Muscle of arm (tissue), 12 donors: Measurements from ENCODE around the gene ACP5. TPM values are rescaled to one million over a fixed set of nuclear protein-coding genes. Genes with fewer than 3 reads are reported as not detected.
A peak's percentile ranks its signal among the peaks of the same experiment; 100 is the strongest.

Experiments
- DNase-seq: peaks from one replicate; pipeline ENCODE4 v3.0.0-alpha.2; 2013
- polyA plus RNA-seq, 12 donors: library from polyadenylated mRNA; unstranded; fragments of 120-200 nt; gene quantifications; one replicate each; pipeline ENCODE4 v1.2.1, GENCODE V29; 2013; ENCODE audit not compliant: insufficient read length in 12 of 12

Gene ACP5
- polyA plus RNA-seq, 12 donors = 0.52 to 4.8 (median 1.7) TPM; not detected in 2

DNA sequence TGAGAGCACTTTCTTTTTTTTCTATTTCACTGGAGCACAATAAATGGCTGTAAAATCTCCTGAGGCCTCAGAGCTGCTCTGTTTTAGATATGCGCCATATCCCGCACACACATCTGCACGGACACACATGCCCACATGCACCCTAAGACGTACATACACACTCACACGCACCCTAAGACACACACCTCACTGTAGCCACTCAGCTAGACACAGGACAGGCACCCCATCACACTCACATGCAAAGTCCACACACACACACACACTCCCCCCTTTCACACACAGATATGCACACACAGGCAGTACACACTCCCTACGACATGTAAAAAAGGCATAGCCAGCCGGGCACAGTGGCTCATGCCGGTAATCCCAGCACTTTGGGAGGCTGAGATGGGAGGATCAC, 27.2 kb downstream of the ACP5 start:
- no peak for DNase-seq

DNA sequence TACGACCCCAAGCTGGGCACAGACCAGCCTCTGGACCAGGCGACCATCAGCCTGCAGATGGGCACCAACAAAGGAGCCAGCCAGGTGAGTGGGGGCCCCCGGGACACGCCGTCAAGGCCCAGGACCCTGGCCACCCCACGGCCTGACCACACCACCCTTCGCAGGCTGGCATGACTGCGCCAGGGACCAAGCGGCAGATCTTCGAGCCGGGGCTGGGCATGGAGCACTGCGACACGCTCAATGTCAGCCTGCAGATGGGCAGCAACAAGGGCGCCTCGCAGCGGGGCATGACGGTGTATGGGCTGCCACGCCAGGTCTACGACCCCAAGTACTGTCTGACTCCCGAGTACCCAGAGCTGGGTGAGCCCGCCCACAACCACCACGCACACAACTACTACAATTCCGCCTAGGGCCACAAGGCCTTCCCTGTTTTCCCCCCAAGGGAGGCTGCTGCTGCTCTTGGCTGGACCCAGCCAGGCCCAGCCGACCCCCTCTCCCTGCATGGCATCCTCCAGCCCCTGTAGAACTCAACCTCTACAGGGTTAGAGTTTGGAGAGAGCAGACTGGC, 28.0 kb downstream of the ACP5 start:
- no peak for DNase-seq

DNA sequence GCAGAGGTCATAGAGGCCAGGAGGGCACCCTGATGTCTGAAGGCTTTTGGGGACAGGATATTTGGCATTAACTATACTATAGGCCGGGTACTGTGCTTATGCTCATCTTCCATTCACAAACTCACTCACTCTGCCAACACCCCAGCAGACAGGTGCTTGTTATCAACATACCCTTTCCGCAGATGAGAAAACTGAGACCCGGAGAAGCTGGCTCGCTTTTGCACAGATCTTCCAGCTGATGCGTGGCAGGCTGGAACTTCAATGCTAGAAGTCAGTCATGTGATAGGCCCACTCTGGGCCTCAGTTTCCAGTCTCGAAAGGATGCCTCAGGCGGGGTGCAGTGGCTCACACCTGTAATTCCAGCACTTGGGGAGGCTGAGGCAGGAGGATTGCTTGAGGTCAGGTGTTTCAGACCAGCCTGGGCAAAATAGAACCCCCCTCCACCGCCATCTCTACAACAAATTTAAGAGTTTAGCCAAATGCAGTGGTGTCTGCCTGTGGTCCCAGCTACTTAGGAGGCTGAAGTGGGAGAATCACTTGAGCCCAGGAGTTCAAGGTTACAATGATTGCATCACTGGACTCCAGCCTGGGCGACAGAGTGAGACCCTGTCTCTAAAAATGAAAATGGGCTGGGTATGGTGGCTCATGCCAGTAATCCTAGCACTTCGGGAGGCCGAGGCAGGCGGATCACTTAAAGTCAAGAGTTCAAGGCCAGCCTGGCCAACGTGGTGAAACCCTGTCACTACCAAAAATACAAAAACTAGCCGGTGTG, 29.3 kb downstream of the ACP5 start:
- no peak for DNase-seq

DNA sequence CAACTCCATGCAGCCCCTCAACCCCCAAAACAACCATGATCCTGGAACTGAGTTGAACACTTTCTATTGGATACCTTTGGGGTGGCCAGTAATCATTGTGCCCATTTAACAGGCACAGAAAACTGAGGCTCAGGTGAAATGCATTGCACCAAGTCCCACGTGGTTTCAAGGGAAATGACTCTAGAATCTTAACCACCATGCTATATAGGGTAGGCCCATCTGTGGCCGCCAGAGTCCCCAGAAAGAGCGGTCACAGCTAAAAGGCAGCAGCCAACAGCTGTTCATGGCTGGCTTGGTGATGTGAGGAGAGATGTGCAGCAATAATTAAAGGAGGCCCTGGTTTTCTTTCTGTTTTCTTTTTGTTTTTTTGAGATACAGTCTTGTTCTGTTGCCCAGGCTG, 36.2 kb downstream of the ACP5 start:
- DNase-seq = no peak

DNA sequence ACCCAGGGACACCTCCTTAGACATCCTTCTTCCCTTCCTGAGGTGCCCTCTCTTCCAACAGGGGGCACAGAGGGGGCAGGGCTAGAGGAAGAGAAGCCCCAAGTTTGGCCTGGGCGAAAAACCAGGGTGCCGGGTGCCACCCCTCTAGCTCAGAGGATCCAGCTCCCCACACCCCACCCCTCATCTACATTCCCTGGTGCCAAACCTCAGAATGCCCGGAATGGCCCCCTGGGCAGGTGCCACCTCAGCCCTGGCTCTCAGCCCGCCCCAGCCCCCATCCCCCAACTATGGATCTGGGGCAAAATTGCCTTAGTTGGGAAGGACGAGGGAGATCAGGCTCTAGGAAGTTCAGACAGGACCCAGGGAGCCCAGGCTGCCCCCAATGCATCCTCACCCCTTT, 36.8 kb downstream of the ACP5 start:
- no peak for DNase-seq

DNA sequence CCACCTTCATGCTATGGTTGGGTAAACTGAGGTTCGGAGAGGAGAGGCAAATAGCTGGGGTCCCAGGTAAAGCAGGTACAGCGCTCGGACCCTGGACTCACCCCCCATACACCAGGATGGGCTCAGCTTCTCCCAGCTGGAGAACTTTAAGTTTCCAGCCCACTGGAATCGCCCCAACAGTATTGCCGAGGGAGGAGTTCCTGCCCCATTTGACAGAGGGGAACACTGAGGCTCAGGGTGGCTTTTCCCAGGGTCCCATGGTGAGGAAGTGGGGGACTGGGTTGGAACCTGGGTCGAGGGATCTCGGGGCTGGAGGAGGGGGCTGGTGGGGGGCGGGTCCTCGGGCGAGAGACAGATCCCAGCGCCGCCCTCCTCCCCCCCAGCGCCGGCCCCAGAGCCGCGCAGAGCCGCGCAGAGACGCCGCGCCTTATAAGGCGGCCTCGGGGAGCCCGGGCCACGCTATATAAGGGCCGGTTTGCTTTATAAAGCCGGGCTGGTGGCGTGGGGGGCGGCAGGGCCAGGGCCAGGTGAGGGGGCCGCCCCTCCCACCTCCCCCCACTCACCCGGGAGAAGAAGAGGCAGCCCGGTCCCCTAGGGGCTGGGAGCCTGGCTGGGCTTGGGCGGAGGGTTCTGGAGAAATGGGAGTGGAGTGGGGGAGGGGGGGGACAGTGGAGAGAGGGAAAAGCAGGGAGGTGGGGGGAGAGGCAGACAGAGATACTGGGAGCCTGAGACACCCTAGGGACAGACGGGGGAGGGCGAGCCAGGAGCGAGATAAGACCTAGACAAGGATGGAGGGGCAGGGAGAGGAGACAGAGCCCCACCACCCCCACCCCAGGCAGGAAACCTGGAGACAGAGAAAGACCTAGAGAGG, 37.7 kb downstream of the ACP5 start:
- no peak for DNase-seq

GRCh38 chr19:11538232-11539036, 39.0 kb downstream of the ACP5 start, which contains the start of gene CNN1:
CNN1 (plus strand) TSS chr19:11538851; CDS start chr19:11538928, 77 bp downstream.
- DNase-seq = peak; percentile 76

DNA sequence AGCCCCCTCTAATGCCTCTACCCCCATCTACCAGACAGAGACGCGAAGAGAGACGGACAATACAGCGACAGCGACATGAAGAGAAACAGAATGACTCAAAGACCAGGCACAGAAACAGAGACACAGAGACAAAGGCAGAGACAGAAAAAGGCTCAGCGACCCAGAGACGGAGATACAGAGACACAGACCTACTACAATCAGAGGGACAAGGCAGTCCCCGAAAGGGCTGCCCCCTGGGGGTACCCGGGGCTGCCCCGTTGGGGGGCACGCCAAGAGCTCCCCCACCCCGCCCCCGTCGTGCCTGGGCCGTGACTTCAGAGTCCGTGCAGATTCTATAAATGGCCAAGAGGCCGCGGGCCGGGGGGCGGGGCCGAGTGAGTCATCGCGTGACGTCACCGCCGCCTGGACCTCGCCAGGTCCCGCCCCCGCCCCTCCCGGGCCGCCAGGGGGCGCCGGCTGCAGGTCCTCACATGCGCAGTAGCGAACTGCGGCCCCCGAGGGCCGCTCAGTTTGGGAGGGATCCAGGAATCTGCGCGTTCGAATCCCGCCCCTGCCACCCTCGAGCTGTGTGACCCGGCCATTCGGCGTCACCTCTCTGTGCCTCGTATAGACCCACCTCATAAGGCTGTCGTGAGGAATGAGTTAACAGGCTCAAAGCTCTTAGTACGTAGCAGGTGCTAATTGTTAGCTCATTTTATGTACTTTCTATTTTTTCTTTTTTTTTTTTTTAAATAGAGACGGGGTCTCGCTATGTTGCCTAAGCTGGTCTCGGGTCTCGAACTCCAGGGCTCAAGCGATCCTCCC, 41.5 kb downstream of the ACP5 start:
- DNase-seq = peak; percentile 80

DNA sequence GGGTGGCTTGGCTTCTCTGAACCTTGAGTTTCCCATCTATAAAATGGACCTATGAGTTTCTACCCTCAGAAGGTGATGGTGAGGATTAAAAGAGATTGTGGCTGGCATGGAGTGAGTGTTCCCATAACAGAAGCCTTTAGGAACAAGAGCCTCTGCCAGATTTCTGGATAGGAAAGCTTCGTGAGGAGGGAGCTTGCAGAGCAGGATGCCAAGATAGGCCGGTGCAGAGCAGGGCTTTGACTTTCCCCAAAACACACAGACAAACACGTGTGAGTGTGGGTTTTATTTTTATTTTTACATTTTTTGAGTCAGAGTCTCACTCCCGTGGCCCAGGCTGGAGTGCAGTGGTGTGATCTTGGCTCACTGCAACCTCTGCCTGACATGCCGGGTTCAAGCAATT, 42.5 kb downstream of the ACP5 start:
- DNase-seq = no peak

- no peak for DNase-seq
These were observed 42.9 kb downstream of the ACP5 start for GRCh38 chr19:11534538-11534937.

DNA sequence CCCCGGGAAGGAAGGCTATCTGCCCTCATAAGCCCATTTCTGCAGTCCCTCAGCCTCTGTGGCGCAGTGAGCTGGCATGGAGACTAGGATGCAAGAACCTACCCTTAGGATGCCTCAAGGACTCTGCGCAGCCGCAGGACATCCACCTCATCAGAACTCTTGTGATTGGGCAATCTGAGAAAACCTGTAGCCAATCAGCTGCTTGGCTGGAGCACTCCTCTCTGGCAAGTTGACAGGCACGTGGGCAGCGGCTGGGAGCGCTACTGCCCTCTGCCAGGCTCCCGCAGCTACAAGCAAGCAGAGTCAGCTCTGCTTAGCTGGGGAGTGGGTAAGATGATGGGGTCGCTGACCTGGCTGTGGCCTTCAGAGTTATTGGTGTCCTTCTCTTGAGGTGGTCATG, 47.0 kb downstream of the ACP5 start:
- no peak for DNase-seq

- DNase-seq = peak; percentile 98
These were observed 48.7 kb downstream of the ACP5 start, which contains the start of gene ECSIT for GRCh38 chr19:11528551-11529341. ECSIT (minus strand) TSS chr19:11529134; CDS start chr19:11519170, 9,964 bp downstream.

Other genes starting within 250 kb of the ACP5 start
- gene RAB3D, start 238.0 kb downstream of the ACP5 start, polyA plus RNA-seq = 10 to 100 TPM in 3 of 12 donors, 1 to 10 TPM in 8, not detected in 1; 4.9 to 22.5 (median 6.8) TPM
- gene TMEM205, start 231.4 kb downstream of the ACP5 start, polyA plus RNA-seq = 10 to 100 TPM in 11 of 12 donors, not detected in 1; 34.5 to 56.2 (median 42.0) TPM
- 10 to 100 TPM in 4 of 12 donors, 1 to 10 TPM in 7, not detected in 1; 4.5 to 33.7 (median 8.1) TPM for gene CCDC159, start 231.1 kb downstream of the ACP5 start, polyA plus RNA-seq
- 10 to 100 TPM in 7 of 12 donors, 1 to 10 TPM in 4, not detected in 1; 8.4 to 22.0 (median 11.2) TPM for gene PLPPR2, start 222.2 kb downstream of the ACP5 start, polyA plus RNA-seq
- 1 to 10 TPM in 8 of 12 donors, under 1 TPM in 2, not detected in 2; 0.86 to 2.4 (median 1.3) TPM for gene SWSAP1, start 203.0 kb downstream of the ACP5 start, polyA plus RNA-seq
- gene EPOR, start 193.3 kb downstream of the ACP5 start, polyA plus RNA-seq = 1 to 10 TPM in 11 of 12 donors, not detected in 1; 2.5 to 5.9 (median 3.3) TPM
- gene RGL3, start 158.3 kb downstream of the ACP5 start, polyA plus RNA-seq = 1 to 10 TPM in 3 of 12 donors, under 1 TPM in 7, not detected in 2; 0.40 to 1.5 (median 0.55) TPM
- gene ODAD3, start 142.5 kb downstream of the ACP5 start, polyA plus RNA-seq = under 1 TPM in 10 of 12 donors, not detected in 2; 0.16 to 0.41 (median 0.29) TPM
- 100 to 1,000 TPM in 11 of 12 donors, not detected in 1; 128 to 211 (median 169) TPM for gene PRKCSH, start 142.0 kb downstream of the ACP5 start, polyA plus RNA-seq
- gene ELAVL3, start 96.6 kb downstream of the ACP5 start, polyA plus RNA-seq = 1 to 10 TPM in 1 of 12 donors, under 1 TPM in 6, not detected in 5; 0.05 to 4.3 (median 0.21) TPM
- gene ZNF653, start 71.8 kb downstream of the ACP5 start, polyA plus RNA-seq = 1 to 10 TPM in 10 of 12 donors, not detected in 2; 2.7 to 9.3 (median 4.6) TPM
- 10 to 100 TPM in 11 of 12 donors, not detected in 1; 28.4 to 47.2 (median 35.2) TPM for gene ECSIT, start 48.5 kb downstream of the ACP5 start, polyA plus RNA-seq
- 100 to 1,000 TPM in 7 of 12 donors, 10 to 100 TPM in 4, not detected in 1; 37.7 to 129 (median 108) TPM for gene CNN1, start 38.8 kb downstream of the ACP5 start, polyA plus RNA-seq
- gene ELOF1, start 18.4 kb downstream of the ACP5 start, polyA plus RNA-seq = 10 to 100 TPM in 11 of 12 donors, not detected in 1; 24.0 to 54.6 (median 31.9) TPM
- 10 to 100 TPM in 10 of 12 donors, 1 to 10 TPM in 1, not detected in 1; 5.1 to 18.6 (median 15.7) TPM for gene ZNF627, start 19.8 kb upstream of the ACP5 start, polyA plus RNA-seq
- 1 to 10 TPM in 10 of 12 donors, not detected in 2; 3.7 to 8.0 (median 5.4) TPM for gene ZNF823, start 161.3 kb upstream of the ACP5 start, polyA plus RNA-seq
- gene ZNF441, start 189.4 kb upstream of the ACP5 start, polyA plus RNA-seq = 10 to 100 TPM in 3 of 12 donors, 1 to 10 TPM in 8, not detected in 1; 2.3 to 13.1 (median 7.6) TPM
- gene ZNF491, start 220.9 kb upstream of the ACP5 start, polyA plus RNA-seq = 1 to 10 TPM in 10 of 12 donors, not detected in 2; 2.6 to 6.1 (median 4.0) TPM
- gene ZNF440, start 236.6 kb upstream of the ACP5 start, polyA plus RNA-seq = 10 to 100 TPM in 2 of 12 donors, 1 to 10 TPM in 9, not detected in 1; 3.8 to 14.2 (median 6.1) TPM